Neural progenitor cell (in vitro differentiated cells): ENCODE results near the gene UBAP2.

Experiments used
- EZH2 ChIP-seq: fragments of 200-600 bp; sonication (generic); IDR thresholded peaks from 2 replicates; pipeline ENCODE4 v1.6.1; 2017; ENCODE audit warnings: antibody characterized with exemption, mild to moderate bottlenecking, moderate library complexity
- TF ChIP-seq, protein P1 (sequence below): fragments of 200-600 bp; sonication (generic); IDR thresholded peaks from 2 replicates; pipeline ENCODE4 v1.5.1; 2017; ENCODE audit warnings: antibody characterized with exemption, mild to moderate bottlenecking

DNA sequence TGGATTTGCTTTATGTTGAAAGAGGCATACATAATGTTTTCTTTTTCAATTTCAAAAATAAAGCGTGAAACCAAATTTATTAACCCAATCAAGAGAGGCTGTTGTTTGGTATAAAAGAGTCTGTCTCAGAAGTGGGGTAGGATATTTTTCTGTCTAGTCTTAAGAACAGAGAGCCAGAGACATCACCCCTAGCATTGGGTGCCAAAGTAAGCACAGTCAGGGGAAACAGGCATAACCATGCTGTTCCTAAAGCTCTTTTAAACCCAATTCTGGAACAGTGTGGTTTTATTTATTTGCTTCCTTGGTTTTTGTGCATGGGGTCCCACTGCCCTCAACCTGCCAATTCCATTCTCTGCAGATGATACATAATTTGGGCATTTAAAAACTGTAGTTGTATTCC, 143.6 kb downstream of the UBAP2 start:
- TF ChIP-seq, protein P1, sequence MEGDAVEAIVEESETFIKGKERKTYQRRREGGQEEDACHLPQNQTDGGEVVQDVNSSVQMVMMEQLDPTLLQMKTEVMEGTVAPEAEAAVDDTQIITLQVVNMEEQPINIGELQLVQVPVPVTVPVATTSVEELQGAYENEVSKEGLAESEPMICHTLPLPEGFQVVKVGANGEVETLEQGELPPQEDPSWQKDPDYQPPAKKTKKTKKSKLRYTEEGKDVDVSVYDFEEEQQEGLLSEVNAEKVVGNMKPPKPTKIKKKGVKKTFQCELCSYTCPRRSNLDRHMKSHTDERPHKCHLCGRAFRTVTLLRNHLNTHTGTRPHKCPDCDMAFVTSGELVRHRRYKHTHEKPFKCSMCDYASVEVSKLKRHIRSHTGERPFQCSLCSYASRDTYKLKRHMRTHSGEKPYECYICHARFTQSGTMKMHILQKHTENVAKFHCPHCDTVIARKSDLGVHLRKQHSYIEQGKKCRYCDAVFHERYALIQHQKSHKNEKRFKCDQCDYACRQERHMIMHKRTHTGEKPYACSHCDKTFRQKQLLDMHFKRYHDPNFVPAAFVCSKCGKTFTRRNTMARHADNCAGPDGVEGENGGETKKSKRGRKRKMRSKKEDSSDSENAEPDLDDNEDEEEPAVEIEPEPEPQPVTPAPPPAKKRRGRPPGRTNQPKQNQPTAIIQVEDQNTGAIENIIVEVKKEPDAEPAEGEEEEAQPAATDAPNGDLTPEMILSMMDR = no peak
- no peak for TF ChIP-seq EZH2
